D721Med (cell line): Measurements from ENCODE around the gene FOXF1.

ENCODE experiments used
- DNase-seq: peaks from one replicate; pipeline ENCODE4 v3.0.0; 2011; ENCODE audit warnings: low spot score; ENCODE audit not compliant: insufficient read length
- FAIRE-seq: peaks from 2 replicates; lab custom pipeline; 2011; peaks lifted over from hg19 to GRCh38; lab: Jason Lieb, UNC
- TF ChIP-seq, protein P1 (sequence below): IDR thresholded peaks from 2 replicates; pipeline ENCODE4 v1.5.1; 2012; ENCODE audit warnings: mild to moderate bottlenecking, control low read depth; ENCODE audit not compliant: insufficient read depth; ENCODE audit errors: missing control alignments

The FOXF1 gene

DNA sequence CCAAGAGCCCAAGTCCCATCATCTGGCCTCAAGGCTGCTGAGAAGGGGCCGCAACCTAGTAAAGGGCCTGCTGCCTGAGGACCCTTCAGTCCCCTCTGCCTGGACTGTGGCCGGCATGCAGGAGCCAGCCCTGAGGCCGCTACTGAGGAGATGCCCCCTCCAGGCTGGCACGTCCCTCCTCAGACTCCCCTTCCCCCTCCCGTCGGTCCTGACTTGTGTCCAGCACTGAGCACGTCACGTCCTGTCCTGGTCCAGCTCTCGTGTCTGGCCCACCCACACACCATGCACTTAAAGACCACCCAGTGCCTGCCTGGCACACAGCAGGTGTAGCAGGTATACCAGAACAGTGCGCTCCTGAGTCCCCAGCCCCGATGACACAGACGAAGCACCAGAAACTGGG is 35.2 kb downstream of the FOXF1 start:
- DNase-seq (no peak), FAIRE-seq (no peak)
- TF ChIP-seq, protein P1, sequence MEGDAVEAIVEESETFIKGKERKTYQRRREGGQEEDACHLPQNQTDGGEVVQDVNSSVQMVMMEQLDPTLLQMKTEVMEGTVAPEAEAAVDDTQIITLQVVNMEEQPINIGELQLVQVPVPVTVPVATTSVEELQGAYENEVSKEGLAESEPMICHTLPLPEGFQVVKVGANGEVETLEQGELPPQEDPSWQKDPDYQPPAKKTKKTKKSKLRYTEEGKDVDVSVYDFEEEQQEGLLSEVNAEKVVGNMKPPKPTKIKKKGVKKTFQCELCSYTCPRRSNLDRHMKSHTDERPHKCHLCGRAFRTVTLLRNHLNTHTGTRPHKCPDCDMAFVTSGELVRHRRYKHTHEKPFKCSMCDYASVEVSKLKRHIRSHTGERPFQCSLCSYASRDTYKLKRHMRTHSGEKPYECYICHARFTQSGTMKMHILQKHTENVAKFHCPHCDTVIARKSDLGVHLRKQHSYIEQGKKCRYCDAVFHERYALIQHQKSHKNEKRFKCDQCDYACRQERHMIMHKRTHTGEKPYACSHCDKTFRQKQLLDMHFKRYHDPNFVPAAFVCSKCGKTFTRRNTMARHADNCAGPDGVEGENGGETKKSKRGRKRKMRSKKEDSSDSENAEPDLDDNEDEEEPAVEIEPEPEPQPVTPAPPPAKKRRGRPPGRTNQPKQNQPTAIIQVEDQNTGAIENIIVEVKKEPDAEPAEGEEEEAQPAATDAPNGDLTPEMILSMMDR, result no peak

DNA sequence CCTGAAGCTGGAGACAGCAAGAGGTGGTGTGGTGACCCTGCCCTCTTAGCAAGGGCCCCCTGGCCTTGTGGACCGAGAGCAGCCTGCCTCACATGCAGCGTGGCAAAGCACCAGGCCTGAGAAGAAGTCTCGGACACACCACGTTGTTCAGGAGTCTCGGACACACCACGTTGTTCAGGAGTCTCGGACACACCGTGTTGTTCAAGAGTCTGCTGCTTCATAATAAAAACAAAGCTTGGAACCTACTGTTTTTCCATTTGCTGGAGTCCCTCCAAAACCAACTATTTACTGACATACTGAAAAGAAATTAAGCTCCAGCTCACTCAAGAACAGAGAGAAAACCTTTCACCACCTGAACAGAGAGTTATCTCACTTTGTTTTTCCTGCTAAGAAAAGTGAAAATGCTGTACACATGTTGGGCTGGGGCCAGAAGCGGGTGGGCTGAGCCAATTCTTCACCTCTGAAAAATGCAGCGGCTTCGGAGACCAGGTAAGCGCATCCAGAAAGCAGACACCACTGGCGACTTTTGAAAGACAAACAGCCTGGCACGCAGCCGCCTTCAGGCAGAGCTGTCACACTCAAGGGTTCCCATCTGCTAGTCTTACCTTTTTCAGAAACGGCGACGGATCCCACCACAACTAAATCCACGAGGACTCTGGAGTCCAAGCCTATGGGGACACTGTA is 35.8 kb downstream of the FOXF1 start:
- FAIRE-seq (no peak), DNase-seq (no peak)

GRCh38 chr16:86546638-86547013 is 36.3 kb downstream of the FOXF1 start:
- TF ChIP-seq, protein P1, result no peak
- DNase-seq (no peak), FAIRE-seq (no peak)

More for the DNA sequence above, 35.8 kb downstream of the FOXF1 start:
- TF ChIP-seq, protein P1, result no peak

DNA sequence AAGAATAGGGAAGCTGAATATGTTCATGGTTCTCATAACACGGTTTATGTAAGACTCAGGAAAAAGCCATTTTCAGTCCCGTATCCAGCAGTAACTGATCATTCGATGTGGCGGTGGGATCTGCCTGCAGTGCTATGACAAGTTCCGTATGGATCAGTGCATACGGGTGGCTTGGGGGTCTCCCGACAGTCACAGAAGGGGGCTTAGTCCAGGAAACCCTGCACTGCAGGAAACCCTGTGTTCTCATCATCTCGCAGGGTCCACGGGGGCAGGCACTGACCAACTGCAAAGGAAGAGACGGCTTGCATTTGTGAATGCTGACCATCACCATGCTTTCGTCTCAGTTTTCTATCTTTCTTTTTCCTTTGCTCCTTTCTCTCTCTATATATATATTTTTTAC is 37.0 kb downstream of the FOXF1 start:
- DNase-seq, result no peak
- TF ChIP-seq, protein P1, result no peak
- no peak for FAIRE-seq

DNA sequence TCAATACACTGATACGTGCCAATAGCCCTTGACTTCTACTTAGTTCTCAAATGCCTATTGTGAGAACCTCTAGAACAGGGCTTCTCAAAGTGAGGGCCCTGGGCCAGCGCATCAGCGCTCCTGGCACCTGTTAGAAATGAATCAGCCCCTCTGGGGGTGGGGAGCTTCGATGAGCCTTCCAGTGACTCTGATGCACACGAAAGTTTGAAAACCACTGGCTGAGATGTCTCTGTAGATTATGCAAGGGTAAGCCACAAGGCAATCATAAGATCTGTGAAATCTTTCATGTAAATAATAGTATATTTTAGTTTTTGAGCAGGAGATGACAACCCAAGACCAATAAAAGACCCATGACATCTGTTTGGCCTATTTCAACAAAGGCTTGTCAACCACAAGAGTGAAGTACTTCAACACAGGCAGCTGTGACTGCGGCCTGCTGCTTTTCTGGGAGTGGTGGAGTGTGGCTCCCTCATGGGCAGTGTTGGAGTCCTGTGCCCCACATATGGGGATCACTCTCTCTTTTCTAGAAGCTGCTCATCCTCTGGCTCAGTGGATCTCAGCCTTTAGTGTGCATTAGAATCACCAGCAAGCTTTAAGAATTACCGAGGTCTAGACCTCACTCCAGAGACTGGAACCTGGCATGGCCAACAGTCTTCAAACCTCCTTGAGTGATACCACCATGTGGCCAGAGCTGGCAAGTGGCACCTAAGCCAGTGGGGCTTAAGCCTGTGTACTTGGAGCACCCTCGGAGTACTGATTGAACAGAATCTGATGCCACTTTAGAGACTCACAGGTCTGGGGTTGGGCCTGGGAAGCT is 39.0 kb downstream of the FOXF1 start:
- no peak for DNase-seq
- TF ChIP-seq, protein P1, result no peak

DNA sequence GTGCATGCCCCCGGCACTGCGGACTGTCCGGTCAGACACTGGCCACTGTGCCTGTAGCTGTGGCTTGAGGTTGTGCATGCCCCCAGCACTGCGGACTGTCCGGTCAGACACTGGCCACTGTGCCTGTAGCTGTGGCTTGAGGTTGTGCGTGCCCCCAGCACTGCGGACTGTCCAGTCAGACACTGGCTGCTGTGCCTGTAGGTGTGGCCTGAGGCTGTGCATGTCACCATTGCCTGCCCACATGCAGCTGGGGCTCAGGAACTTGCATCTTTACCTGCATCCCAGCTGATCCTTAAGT is 39.5 kb downstream of the FOXF1 start:
- no peak for DNase-seq
- TF ChIP-seq, protein P1, result no peak
- FAIRE-seq, result no peak

More for the DNA sequence above, 39.0 kb downstream of the FOXF1 start:
- no peak for FAIRE-seq

DNA sequence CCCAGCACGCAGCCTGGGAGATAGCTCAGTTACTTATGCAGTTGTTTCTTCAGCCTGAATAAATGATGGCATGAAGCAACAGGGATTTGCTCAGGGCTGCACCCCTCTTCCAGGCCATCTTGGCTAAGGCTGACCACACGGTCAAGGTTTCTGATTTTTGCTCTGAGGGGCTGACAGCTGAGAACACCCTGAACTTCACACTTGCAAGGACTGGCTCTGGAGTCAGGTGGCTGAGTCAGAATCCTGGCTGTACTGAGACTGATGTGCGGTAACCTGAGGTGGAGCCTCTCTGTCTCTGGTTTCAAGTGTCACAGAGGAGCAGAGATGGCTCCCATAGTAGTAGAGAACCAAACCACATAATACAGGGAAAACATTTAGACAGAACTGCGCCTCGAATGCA is 40.0 kb downstream of the FOXF1 start:
- no peak for FAIRE-seq
- DNase-seq, result no peak
- TF ChIP-seq, protein P1, result no peak
